K562 (cell line): ENCODE data around the gene ANKRD13B. TPM values are rescaled to one million over a fixed set of nuclear protein-coding genes. Genes with fewer than 3 reads are reported as not detected.

Experiments
- ARID1B ChIP-seq: fragments of 450-650 bp; IDR thresholded peaks from 2 replicates; pipeline ENCODE4 v1.6.1; 2016; ENCODE audit warnings: antibody characterized with exemption, mild to moderate bottlenecking, inconsistent platforms
- ATF6 ChIP-seq: sonication (generic); formaldehyde crosslinking; IDR thresholded peaks from 2 replicates; pipeline ENCODE4 v1.4.0; 2020; ENCODE audit warnings: mild to moderate bottlenecking, missing genetic modification reagents
- CBX8 ChIP-seq: fragments of 200-600 bp; sonication (generic); IDR thresholded peaks from 2 replicates; pipeline ENCODE4 v1.6.1; 2012; ENCODE audit warnings: borderline replicate concordance, mixed run types, low read depth, mild to moderate bottlenecking, moderate library complexity, mixed read lengths, low read length, control low read depth, inconsistent platforms; ENCODE audit not compliant: poor library complexity, severe bottlenecking; ENCODE audit errors: extremely low read depth
- CC2D1A ChIP-seq: fragments of 450-650 bp; IDR thresholded peaks from 2 replicates; pipeline ENCODE4 v1.6.1; 2017; ENCODE audit warnings: mild to moderate bottlenecking
- CHAMP1 ChIP-seq: fragments of 450-650 bp; IDR thresholded peaks from 2 replicates; pipeline ENCODE4 v1.6.1; 2016; ENCODE audit warnings: mild to moderate bottlenecking
- DDX20 ChIP-seq: fragments of 450-650 bp; IDR thresholded peaks from 2 replicates; pipeline ENCODE4 v1.6.1; 2016; ENCODE audit warnings: missing genetic modification characterization, low read depth, mild to moderate bottlenecking, missing compliant biosample characterization, moderate library complexity
- HMG20B ChIP-seq: fragments of 250-450 bp; sonication (Bioruptor Pico); IDR thresholded peaks from 2 replicates; pipeline ENCODE4 v1.5.0; 2021; ENCODE audit warnings: mild to moderate bottlenecking
- KHSRP ChIP-seq: fragments of 450-650 bp; IDR thresholded peaks from 2 replicates; pipeline ENCODE4 v1.6.1; 2017
- NR2C1 ChIP-seq, 2 experiments: fragments of 450-650 bp; IDR thresholded peaks; 2 replicates each; pipeline ENCODE4 v1.6.1; 2017; ENCODE audit warnings: mild to moderate bottlenecking in 2 of 2, antibody characterized with exemption in 1 of 2, inconsistent platforms in 1 of 2, missing compliant biosample characterization in 1 of 2, missing genetic modification characterization in 1 of 2
- PATZ1 ChIP-seq: fragments of 250-450 bp; sonication (Bioruptor Pico); IDR thresholded peaks from 2 replicates; pipeline ENCODE4 v1.5.0; 2020; ENCODE audit warnings: mild to moderate bottlenecking, borderline replicate concordance
- POLR2AphosphoS5 ChIP-seq: IDR thresholded peaks from 2 replicates; pipeline ENCODE4 v1.6.1; 2011; ENCODE audit warnings: mild to moderate bottlenecking, low read depth, low read length, moderate library complexity; ENCODE audit not compliant: control insufficient read depth, insufficient read depth
- PTRF ChIP-seq: fragments of 450-650 bp; IDR thresholded peaks from 2 replicates; pipeline ENCODE4 v1.6.1; 2016; ENCODE audit warnings: mild to moderate bottlenecking, missing genetic modification characterization, missing compliant biosample characterization
- PTTG1 ChIP-seq: fragments of 450-650 bp; IDR thresholded peaks from 2 replicates; pipeline ENCODE4 v1.6.1; 2016; ENCODE audit warnings: low read depth, mild to moderate bottlenecking, missing genetic modification characterization, missing compliant biosample characterization
- SAFB2 ChIP-seq: fragments of 200-400 bp; formaldehyde crosslinking; IDR thresholded peaks from 2 replicates; pipeline ENCODE4 v1.6.1; 2018; ENCODE audit warnings: borderline replicate concordance, low read length, low read depth, moderate library complexity; ENCODE audit not compliant: severe bottlenecking
- SP1 ChIP-seq: sonication (generic); formaldehyde crosslinking; IDR thresholded peaks from 2 replicates; pipeline ENCODE4 v1.8.1; 2022; ENCODE audit warnings: mild to moderate bottlenecking, missing genetic modification reagents
- TRIM25 ChIP-seq: fragments of 450-650 bp; IDR thresholded peaks from 2 replicates; pipeline ENCODE4 v1.7.0; 2016; ENCODE audit warnings: borderline replicate concordance
- TRIM28 ChIP-seq: fragments of 450-650 bp; IDR thresholded peaks from 2 replicates; pipeline ENCODE4 v1.6.1; 2017
- ZNF316 ChIP-seq: fragments of 450-650 bp; IDR thresholded peaks from 2 replicates; pipeline ENCODE4 v1.6.1; 2016
- ZNF785 ChIP-seq: fragments of 250-450 bp; sonication (Bioruptor Pico); IDR thresholded peaks from 2 replicates; pipeline ENCODE4 v1.4.0; 2020; ENCODE audit warnings: mild to moderate bottlenecking
- polyA plus RNA-seq, 8 experiments: library from polyadenylated mRNA; depleted of rRNA in 4 of 8; stranded (reverse) in 5 of 8; unstranded in 3 of 8; fragments of >200 nt; fragmentation: Nextera tagmentation in 2 of 8; fragmentation: Illumina TruSeq in 1 of 8; extraction: Ambion mirVana in 2 of 8; extraction: Trizol in 1 of 8; gene quantifications; 2 replicates each; pipeline versions ENCODE4 v1.2.1 to v1.2.3, GENCODE V29; 2011 to 2014; ENCODE audit warnings: inconsistent platforms in 1 of 8, missing spikeins in 1 of 8
- total RNA-seq, 7 experiments: library from RNA; depleted of rRNA in 6 of 7; stranded (reverse); fragments of >200 nt in 6 of 7; fragmentation: Illumina TruSeq in 2 of 7; extraction: Trizol in 2 of 7; gene quantifications; 2 replicates each; pipeline versions ENCODE4 v1.2.1 to v1.2.3, GENCODE V29; 2011 to 2021; ENCODE audit warnings: low replicate concordance in 1 of 7

Gene ANKRD13B
- total and polyA plus RNA-seq, 9 of the 15 experiments (the other 6 are each of a cell fraction or from before 2014, with no cell fraction given): 0.15 to 28.1 (median 4.6) TPM

GRCh38 chr17:29591737-29592608, 959 bp upstream of the ANKRD13B start (continued):
- TF ChIP-seq TRIM25: no peak
- no peak for TF ChIP-seq NR2C1 (IDR thresholded peaks at IDR 0.05)
- TF ChIP-seq NR2C1 (tag; IDR thresholded peaks at IDR 0.05): no peak
- TF ChIP-seq KHSRP: no peak
- TF ChIP-seq CBX8: no peak
- TF ChIP-seq CHAMP1: no peak
- no peak for TF ChIP-seq ATF6
- TF ChIP-seq SAFB2: no peak
- no peak for TF ChIP-seq ZNF316
- TF ChIP-seq ZNF785 (CRISPR knock-in tag): no peak
- TF ChIP-seq PTTG1 (tag): no peak
- TF ChIP-seq TRIM28: no peak
- no peak for TF ChIP-seq HMG20B (CRISPR knock-in tag)
- TF ChIP-seq PATZ1 (CRISPR knock-in tag): no peak
- TF ChIP-seq DDX20 (tag): no peak
- peak; percentile 19; the same call in 1 of the 2 replicates for TF ChIP-seq SP1 (CRISPR knock-in tag)
- TF ChIP-seq PTRF (tag): no peak
- no peak for TF ChIP-seq POLR2AphosphoS5
- TF ChIP-seq CC2D1A: no peak
- TF ChIP-seq ARID1B: no peak
